HG02798 (cell line): ENCODE data around the gene ZBTB16.

Experiments used
- ATAC-seq: cut with Tn5 transposase; IDR thresholded peaks from one replicate; pipeline ENCODE4 v1.9.1; 2021; ENCODE audit warnings: mild to moderate bottlenecking; ENCODE audit not compliant: unreplicated experiment, poor library complexity

The ZBTB16 gene

GRCh38 chr11:114221037-114221436 is 161.5 kb downstream of the ZBTB16 start:
- ATAC-seq: no peak

DNA sequence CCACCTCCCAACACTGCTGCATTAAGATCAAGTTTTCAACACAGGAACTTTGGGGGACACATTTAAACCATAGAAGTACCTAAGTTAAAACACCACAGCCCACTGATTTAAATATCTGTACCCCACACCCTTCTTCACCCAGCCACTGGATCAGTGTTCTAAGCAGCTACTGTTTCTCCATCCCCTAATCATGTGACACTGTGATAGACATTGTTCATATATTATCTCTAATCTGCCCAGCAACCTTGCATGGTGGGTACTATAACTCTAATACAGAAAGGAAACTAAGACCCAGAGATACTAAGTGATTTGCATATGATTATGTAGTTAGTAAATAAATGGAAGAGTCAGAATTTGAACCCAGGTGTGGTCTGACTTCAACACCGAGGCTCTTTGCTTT is 166.2 kb downstream of the ZBTB16 start:
- no peak for ATAC-seq

- ATAC-seq: no peak
Measured at GRCh38 chr11:114226356-114226755, 166.8 kb downstream of the ZBTB16 start.

DNA sequence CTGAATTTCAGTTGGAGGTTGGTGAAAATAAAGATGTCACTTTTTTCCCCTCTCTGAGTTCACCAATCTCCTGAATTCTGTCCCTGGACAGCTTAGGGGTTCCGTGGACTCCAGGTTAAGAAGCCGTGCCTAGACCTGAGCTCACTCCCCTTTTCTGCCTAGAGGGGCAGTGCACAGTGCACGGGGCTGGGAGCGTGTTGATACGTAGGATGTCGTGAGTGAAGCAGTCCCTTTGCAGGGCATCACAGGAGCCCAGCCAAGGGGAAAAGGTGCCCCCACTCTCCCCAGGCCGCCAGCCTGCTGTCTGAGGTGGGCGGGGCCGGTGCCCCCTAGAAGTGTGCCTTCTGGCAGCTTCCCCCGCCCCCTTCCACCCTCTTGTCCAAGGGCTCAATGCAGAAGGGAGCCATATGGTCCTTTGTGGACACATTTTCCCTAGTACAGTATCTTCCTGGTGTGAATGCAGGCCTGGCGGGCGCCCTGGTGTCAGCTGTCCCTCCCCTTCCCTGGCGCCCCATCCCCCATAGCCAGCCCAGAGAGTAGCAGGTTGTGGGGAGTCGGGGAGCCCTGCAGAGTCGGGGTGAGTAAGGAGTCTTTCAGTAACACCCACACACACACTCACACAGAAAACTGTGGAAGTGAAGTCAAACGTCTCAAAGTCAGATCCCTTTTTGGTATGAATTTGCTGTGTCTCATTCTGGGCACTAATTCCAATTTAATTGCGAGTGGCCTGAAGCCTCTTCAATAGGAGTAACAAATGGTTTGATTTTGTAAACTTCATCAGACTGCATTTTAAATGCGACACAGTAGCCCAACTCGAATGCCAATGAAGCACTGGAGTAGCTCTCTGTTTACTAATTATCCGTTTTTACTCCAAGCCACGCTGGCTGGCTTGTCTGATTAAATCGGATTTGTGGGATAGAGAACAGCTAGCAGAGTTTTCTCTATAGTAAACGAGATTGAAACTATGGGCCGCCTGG is 169.2 kb downstream of the ZBTB16 start:
- no peak for ATAC-seq

- no peak for ATAC-seq
Measured at GRCh38 chr11:114230031-114230704, 170.7 kb downstream of the ZBTB16 start.

- no peak for ATAC-seq
Measured at GRCh38 chr11:114232400-114233059, 173.0 kb downstream of the ZBTB16 start.

- no peak for ATAC-seq
Measured at GRCh38 chr11:114233755-114234154, 174.2 kb downstream of the ZBTB16 start.

DNA sequence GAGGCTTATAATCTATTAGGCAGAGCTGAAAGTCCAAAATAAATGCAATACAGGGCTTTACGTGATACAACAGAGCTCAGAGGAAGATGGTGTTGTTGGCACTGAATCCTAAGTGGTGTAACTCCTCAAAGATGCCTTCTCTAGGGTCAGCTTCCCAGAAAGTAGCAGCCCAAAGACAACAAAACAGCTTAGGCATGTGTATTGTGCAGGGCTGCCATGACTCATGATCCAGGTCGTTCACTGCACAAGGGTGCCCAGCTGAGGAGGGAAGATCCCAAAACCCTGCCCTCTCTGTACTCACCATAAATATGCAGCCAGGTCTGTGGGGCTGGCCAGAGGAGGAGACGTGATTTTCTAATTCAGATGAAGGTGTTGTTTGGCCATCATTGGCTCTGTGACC is 177.3 kb downstream of the ZBTB16 start:
- no peak for ATAC-seq

DNA sequence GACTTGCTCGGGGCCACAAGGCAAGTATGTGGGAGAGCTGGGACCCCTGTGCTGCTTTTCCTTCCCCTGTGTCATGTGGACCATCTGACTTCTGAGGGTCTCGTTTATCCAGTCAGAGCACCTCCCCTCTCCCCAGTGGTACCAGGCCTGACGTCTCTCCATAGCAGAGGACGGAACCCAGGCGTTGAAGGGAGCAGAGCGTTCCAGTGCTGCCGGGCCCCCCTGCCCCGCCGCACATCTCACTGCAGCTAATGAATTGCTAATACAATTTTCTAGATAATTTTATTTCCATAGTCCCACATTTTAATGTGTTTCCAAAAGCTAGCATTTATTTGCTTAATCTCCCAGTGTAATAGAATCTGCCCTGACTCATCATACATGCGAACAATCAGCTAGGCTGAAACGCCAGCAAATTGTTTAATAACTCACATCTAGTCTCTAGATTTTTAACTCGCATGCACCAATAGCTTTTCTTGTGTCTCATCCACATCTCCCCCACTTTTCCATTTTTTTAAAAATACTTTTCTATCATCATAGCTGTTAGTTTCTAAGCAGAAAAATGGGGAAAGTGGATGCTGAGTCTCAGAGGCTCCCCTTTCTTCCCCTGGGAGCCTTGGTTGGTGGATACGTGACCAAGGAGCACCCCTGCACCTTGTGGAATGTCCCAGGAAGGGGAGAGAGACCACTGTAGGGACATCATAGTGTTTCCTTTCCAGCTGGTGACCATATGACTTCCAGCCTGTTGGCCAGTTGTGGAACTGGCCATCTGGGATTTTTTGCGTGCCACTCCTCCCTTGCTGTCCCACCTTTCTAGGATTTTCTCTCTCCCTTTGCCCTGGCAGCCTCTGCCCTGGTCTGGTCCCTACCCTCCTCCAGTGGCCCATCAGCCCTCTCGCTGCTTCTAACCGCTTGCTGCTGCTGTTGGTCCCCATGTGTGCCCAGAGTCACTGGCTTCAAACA is 178.1 kb downstream of the ZBTB16 start:
- ATAC-seq: no peak

DNA sequence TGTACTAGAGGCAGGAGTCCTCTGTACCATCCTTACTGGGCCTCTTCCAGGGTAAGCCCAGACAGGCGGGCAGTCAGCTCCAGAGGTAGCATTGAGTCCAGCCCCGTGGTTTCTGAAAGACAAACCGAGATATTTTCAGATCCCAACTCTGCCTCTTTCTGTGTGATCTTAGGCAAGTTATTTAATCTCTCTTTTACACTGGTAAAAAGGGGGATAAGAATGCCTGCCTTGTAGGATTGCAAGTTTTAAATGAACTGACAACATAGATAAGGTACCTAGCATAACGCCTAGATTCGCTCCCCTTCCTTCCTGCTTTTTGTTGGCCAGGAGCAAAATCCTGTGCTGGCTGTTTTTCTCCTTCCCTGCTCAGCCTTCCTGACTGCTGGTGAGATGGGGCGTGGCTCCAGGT is 180.2 kb downstream of the ZBTB16 start:
- ATAC-seq: no peak

DNA sequence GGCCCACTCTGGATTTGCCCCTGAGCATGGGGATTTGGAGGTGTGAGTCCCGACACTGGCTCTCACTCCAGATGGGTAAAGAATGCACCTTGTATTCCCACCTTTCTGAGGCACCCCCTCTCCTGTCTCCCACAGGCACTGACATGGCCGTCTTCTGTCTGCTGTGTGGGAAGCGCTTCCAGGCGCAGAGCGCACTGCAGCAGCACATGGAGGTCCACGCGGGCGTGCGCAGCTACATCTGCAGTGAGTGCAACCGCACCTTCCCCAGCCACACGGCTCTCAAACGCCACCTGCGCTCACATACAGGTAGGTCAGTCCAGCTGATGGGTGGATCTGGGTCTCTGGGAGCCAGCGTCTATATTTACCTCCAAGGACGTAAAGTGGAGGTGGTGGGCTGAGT is 182.5 kb downstream of the ZBTB16 start:
- ATAC-seq: no peak

DNA sequence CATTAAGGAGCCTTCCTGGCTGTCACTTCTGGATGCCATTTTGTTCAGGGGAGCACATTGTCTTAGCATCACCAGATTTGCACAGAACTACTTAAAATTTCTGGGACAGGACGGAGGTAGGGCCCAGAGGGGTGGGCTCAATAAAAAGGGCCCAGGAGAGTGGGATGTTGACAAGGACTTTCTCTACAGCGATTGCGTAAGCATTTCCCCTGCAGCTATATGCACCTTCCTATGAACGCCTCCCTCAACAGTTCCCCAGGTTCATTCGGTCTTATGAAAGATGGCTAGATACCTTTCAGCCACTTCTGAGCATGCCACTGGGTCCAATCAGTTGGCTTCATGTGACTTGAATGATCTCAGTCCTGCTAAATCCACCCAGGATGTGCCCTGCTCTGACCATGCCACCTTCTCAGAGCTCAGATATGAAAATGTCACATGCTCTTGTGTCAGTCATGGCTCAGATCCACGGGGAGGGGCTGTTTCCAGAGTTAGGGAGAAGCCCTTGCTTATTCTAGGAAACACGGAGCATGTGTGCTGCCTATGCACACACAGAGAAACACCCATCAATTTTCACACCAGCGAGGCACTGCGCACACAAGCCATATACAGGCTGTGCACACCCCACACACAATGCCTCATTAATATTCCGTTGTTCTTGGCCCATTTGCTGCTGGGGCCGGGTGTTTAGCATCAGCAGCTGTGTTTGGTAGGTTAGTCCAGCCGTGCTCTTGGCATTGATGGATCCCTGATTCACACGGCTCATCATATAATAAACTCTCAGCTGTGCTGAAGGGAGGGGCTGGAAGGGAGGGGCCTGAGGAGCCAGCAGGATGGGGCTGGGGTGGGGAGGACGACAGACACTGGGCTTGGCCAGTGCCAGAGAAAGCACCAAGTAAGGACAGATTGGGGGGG is 184.2 kb downstream of the ZBTB16 start:
- ATAC-seq: no peak

GRCh38 chr11:114244726-114245394 is 185.3 kb downstream of the ZBTB16 start:
- no peak for ATAC-seq

DNA sequence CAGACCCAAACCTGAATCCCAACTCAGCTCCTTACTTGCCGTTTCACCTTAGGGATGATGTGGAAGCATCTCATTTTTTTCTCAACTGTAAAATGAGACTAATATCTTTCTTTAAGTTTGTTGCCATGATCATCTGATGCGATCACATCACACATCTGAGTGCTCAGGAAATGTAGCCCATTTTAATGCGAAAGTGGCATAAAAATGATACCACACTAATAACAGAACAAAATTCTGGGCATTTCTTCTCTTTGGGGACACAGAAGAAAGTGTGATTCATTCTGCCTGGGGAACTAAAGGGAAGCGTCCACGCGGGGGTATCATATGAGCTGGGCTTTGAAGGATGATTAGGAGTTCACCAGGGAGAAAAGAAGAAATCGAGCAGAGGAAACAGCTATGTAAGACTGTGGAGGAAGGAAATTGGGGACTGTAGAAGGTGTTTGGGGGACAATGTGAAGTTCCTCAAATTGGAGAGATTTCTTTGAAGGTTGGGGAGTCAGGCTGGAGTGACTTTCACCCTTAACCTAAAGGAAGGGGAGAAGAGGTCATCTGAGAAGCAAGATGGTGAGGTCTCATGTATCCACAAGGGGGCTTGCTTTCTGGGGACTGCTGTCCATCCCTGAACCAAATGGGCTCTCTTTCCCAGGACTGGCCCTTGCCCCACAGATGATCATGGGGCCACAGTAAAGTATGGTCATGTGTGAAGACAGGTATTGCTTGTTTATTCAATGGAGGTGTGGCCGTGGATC is 187.0 kb downstream of the ZBTB16 start:
- ATAC-seq: no peak

GRCh38 chr11:114247070-114247789 is 187.7 kb downstream of the ZBTB16 start:
- ATAC-seq: no peak

- ATAC-seq: no peak
Measured at GRCh38 chr11:114250180-114250579, 190.7 kb downstream of the ZBTB16 start.
